Stimulated activated CD4-positive, alpha-beta T cell treated with anti-CD3 and anti-CD28 coated beads, Interleukin-15, amount 100 ng/mL, for 24 hours (primary cell): Measurements from ENCODE around the gene DAP.
"Not testable (repeated sequence)": the region's sequence is repeated elsewhere in the genome, so short reads cannot be mapped to it uniquely, and the experiment has no call there.

Experiments
- DNase-seq: peaks from one replicate; pipeline ENCODE4 v3.0.0-alpha.2; 2020

Gene DAP

GRCh38 chr5:10648806-10649665 is 112.0 kb downstream of the DAP start:
- no peak for DNase-seq

- DNase-seq: no peak
Measured at GRCh38 chr5:10647640-10648039, 113.4 kb downstream of the DAP start.

GRCh38 chr5:10645671-10646070 is 115.4 kb downstream of the DAP start:
- DNase-seq: no peak

GRCh38 chr5:10645146-10645545 is 115.9 kb downstream of the DAP start:
- DNase-seq: peak; percentile 41

- DNase-seq: no peak
Measured at GRCh38 chr5:10644192-10644591, 116.8 kb downstream of the DAP start.

GRCh38 chr5:10642367-10642766 is 118.7 kb downstream of the DAP start:
- DNase-seq: no peak

- no peak for DNase-seq
Measured at GRCh38 chr5:10639846-10640368, 121.1 kb downstream of the DAP start.

- not testable (repeated sequence) for DNase-seq
Measured at GRCh38 chr5:10638723-10639122, 122.3 kb downstream of the DAP start.

GRCh38 chr5:10637944-10638343 is 123.1 kb downstream of the DAP start:
- DNase-seq: no peak

- DNase-seq: no peak
Measured at GRCh38 chr5:10636363-10637142, 124.5 kb downstream of the DAP start.

GRCh38 chr5:10635867-10636350 is 125.1 kb downstream of the DAP start:
- peak; percentile 32 for DNase-seq

GRCh38 chr5:10635257-10635866 is 125.7 kb downstream of the DAP start:
- DNase-seq: peak; percentile 89

- no peak for DNase-seq
Measured at GRCh38 chr5:10634562-10634961, 126.5 kb downstream of the DAP start.

GRCh38 chr5:10634050-10634449 is 127.0 kb downstream of the DAP start:
- no peak for DNase-seq

GRCh38 chr5:10633271-10634049 is 127.6 kb downstream of the DAP start:
- peak; percentile 69 for DNase-seq

- peak; percentile 80 for DNase-seq
Measured at GRCh38 chr5:10632110-10632761, 128.8 kb downstream of the DAP start.

- no peak for DNase-seq
Measured at GRCh38 chr5:10631316-10631996, 129.6 kb downstream of the DAP start.

GRCh38 chr5:10630744-10631143 is 130.3 kb downstream of the DAP start:
- not testable (repeated sequence) for DNase-seq

GRCh38 chr5:10630126-10630525 is 130.9 kb downstream of the DAP start:
- DNase-seq: no peak

GRCh38 chr5:10629682-10630081 is 131.4 kb downstream of the DAP start:
- DNase-seq: no peak
